NB4 (cell line): ENCODE measurements around the gene TSPAN32.

ENCODE experiments used
- CTCF ChIP-seq: IDR thresholded peaks from one replicate; pipeline ENCODE4 v1.5.1; 2012; ENCODE audit warnings: low read depth, low read length
- MAX ChIP-seq: IDR thresholded peaks from 2 replicates; pipeline ENCODE4 v1.6.1; 2011; ENCODE audit warnings: low read depth, low read length
- POLR2A ChIP-seq: IDR thresholded peaks from 2 replicates; pipeline ENCODE4 v1.6.1; 2011; ENCODE audit warnings: mild to moderate bottlenecking; ENCODE audit not compliant: insufficient read length; ENCODE audit errors: extremely low read depth

GRCh38 chr11:2309251-2310072 lies 7.6 kb downstream of the TSPAN32 start:
- no peak for TF ChIP-seq CTCF
- no peak for TF ChIP-seq MAX
- no peak for TF ChIP-seq POLR2A
